ENCODE measurements around the gene BEND5. TPM values are rescaled to one million over a fixed set of nuclear protein-coding genes. Genes with fewer than 3 reads are reported as not detected.

BEND5 gene
- total and polyA plus RNA-seq, 2 of the 4 experiments (the other 2 are of a cell fraction): 1.1 to 1.3 TPM

DNA sequence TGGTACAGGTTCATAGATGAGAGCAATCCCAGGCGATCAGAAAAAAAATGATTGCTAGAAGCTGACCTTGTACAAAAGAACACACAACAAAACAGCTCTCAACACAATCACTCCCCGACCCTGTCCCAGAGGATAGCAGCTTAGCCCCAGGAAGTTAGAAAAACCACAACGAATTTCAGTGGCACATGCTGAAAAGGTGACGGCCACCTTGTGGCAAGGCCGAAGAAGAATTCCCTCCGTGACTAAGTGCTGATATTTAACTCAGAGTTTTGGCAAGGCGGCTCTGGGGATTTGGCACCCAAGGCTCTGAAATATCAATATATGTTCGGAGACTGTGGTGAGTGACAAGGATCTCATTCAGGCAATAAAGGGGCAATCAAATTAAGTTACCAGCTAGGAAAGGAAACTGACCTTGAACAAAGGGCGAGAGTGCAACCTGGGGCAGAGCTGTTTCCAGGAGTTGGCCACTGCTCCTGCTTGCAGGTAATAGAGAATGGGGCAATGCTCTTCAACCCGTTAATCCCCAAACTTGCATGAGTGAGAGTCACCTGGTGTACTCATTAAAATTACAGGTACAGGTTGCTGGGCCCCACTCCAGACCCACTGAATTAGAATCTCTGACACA lies 96.2 kb downstream of the BEND5 start:
- intact Hi-C loops (cut with micrococcal nuclease) (no loop called here), dilution Hi-C loops (cut with HindIII; ENCODE audit: low sequenced_read_pairs, unreplicated experiment) (no loop called here)

More for the DNA sequence above, 96.2 kb downstream of the BEND5 start:
- Histone ChIP-seq H3K4me3 (ENCODE audit: insufficient read depth, low read depth, low read length) (no peak overlapping the region), H3K27ac (ENCODE audit: insufficient read depth, low read length) (no peak overlapping the region), H3K56ac (ENCODE audit: extremely low read depth, insufficient read depth, low read length) (no peak overlapping the region), H3K4me1 (ENCODE audit: control insufficient read depth, insufficient read depth, low read length) (no peaks in the 10 kb centered on the region), H2BK20ac (ENCODE audit: low read depth, low read length) (no peak overlapping the region), H3K27me3 (ENCODE audit: control insufficient read depth, insufficient read depth, low read length) (no peaks in the 10 kb centered on the region), H3K4ac (ENCODE audit: low read depth, low read length) (no peak overlapping the region), H3K79me1 (ENCODE audit: low read depth in 1 of 2, low read length in 2 of 2) (no peaks in the 10 kb centered on the region), H3K4me2 (ENCODE audit: low read depth, low read length) (no peak overlapping the region), H2BK15ac (ENCODE audit: low read depth, low read length) (no peak overlapping the region), H3K23ac (ENCODE audit: low read depth, low read length) (no peak overlapping the region), H4K5ac (ENCODE audit: low read depth, low read length) (no peak overlapping the region), H3K36me3 (ENCODE audit: control insufficient read depth, insufficient read depth, low read length) (no peaks in the 10 kb centered on the region), H2BK120ac (ENCODE audit: low read depth, low read length) (no peak overlapping the region), H2AK9ac (replicated peaks; ENCODE audit: low read depth, low read length, poor library complexity) (no peak overlapping the region), H4K91ac (ENCODE audit: insufficient read depth, low read depth, low read length) (no peak overlapping the region), H3K9me3 (ENCODE audit: control insufficient read depth, insufficient read depth, low read length) (no peaks in the 10 kb centered on the region), H3K9ac (ENCODE audit: low read depth, low read length) (no peak overlapping the region), H3K9me1 (ENCODE audit: insufficient read depth, low read length) (no peaks in the 10 kb centered on the region), H4K20me1 (ENCODE audit: insufficient read depth, low read length) (no peaks in the 10 kb centered on the region), H2AFZ (replicated peaks; ENCODE audit: low read length, poor library complexity) (no peak overlapping the region), H2AK5ac (ENCODE audit: low read depth, low read length) (no peak overlapping the region), H2BK5ac (ENCODE audit: low read depth, low read length, poor library complexity, severe bottlenecking) (no peak overlapping the region), H3K18ac (ENCODE audit: low read depth, low read length) (no peak overlapping the region), H4K8ac (ENCODE audit: low read depth in 2 of 2, low read length in 2 of 2) (no peak overlapping the region), H3K14ac (replicated peaks; ENCODE audit: low read depth, low read length) (no peak overlapping the region)
- ChIA-PET POLR2A (ENCODE audit: unreplicated experiment) (no interaction called here), CTCF (no interaction called here)
- in situ Hi-C loops (cut with MboI; ENCODE audit: low sequenced_read_pairs): loop anchor here (25.0 kb wide), 1 partner anchor 568 kb away; no protein-coding TSS in a partner anchor
- WGBS, 2 experiments (ENCODE audit: extremely low coverage in 2 of 2, insufficient read length in 1 of 2): no CpG with 5 or more reads among the region's 10 CpGs
- BruUV-seq (replicated peaks): no TSS peak
- no peak for ATAC-seq (ENCODE audit: low read depth)
- no peak for DNase-seq
- TF ChIP-seq CEBPB (IDR thresholded peaks at IDR 0.05; ENCODE audit: low read depth, low read length) (no peak), BHLHE40 (IDR thresholded peaks at IDR 0.05; ENCODE audit: low read depth, low read length) (no peak), FOS (IDR thresholded peaks at IDR 0.05; ENCODE audit: low read depth, low read length) (no peak), RFX5 (IDR thresholded peaks at IDR 0.05; ENCODE audit: low read depth, low read length) (no peak), SMC3 (IDR thresholded peaks at IDR 0.05; ENCODE audit: low read depth, low read length) (no peak), MAFK (IDR thresholded peaks at IDR 0.05; ENCODE audit: low read depth, low read length) (no peak), RAD21 (IDR thresholded peaks at IDR 0.05; ENCODE audit: low read length) (no peak), RCOR1 (IDR thresholded peaks at IDR 0.05; ENCODE audit: insufficient replicate concordance, low read length) (no peak), NFE2L2 (IDR thresholded peaks at IDR 0.05; ENCODE audit: low read depth, low read length) (no peak), CHD1 (IDR thresholded peaks at IDR 0.05; ENCODE audit: low read depth, low read length) (no peak)
- TF ChIP-seq, protein P1, sequence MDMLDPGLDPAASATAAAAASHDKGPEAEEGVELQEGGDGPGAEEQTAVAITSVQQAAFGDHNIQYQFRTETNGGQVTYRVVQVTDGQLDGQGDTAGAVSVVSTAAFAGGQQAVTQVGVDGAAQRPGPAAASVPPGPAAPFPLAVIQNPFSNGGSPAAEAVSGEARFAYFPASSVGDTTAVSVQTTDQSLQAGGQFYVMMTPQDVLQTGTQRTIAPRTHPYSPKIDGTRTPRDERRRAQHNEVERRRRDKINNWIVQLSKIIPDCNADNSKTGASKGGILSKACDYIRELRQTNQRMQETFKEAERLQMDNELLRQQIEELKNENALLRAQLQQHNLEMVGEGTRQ (IDR thresholded peaks at IDR 0.05; ENCODE audit: low read depth, low read length): no peak
- TF ChIP-seq, protein P2, sequence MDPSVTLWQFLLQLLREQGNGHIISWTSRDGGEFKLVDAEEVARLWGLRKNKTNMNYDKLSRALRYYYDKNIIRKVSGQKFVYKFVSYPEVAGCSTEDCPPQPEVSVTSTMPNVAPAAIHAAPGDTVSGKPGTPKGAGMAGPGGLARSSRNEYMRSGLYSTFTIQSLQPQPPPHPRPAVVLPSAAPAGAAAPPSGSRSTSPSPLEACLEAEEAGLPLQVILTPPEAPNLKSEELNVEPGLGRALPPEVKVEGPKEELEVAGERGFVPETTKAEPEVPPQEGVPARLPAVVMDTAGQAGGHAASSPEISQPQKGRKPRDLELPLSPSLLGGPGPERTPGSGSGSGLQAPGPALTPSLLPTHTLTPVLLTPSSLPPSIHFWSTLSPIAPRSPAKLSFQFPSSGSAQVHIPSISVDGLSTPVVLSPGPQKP (IDR thresholded peaks at IDR 0.05; ENCODE audit: borderline replicate concordance, low read depth, low read length): no peak
